H1 (cell line): ENCODE data around the gene CLN3. TPM values are rescaled to one million over a fixed set of nuclear protein-coding genes. Genes with fewer than 3 reads are reported as not detected.

ENCODE experiments used
- CTCF ChIA-PET: fragments of 300-600 bp; sonication (Branson Sonifier 250); formaldehyde crosslinking; loops from one replicate; lab custom pipeline; 2021; ENCODE audit not compliant: partially characterized antibody; lab: Charles Lee
- POLR2A ChIA-PET: fragments of 300-600 bp; sonication (Branson Sonifier 250); formaldehyde crosslinking; loops from one replicate; lab custom pipeline; 2021; ENCODE audit warnings: inconsistent platforms; ENCODE audit not compliant: partially characterized antibody; lab: Charles Lee
- DNase-seq, 2 experiments: peaks; one replicate each; pipeline versions ENCODE4 v3.0.0 to v3.0.0-alpha.2; 2010 to 2022; ENCODE audit warnings: low spot score in 2 of 2, low read depth in 1 of 2, mixed read lengths in 1 of 2
- FAIRE-seq: peaks from 2 replicates; lab custom pipeline; 2011; peaks lifted over from hg19 to GRCh38; lab: Jason Lieb, UNC
- H2AFZ ChIP-seq: 2 replicates; pipeline ENCODE4 v1.8.1; 2012; ENCODE audit warnings: low read length, inconsistent platforms
- H2AK5ac ChIP-seq: 2 replicates; pipeline ENCODE4 v1.6.1; 2013; ENCODE audit warnings: low read depth, low read length
- H2BK120ac ChIP-seq: replicated peaks from 2 replicates; pipeline ENCODE3; 2013; ENCODE audit warnings: low read depth, low read length, inconsistent platforms
- H2BK12ac ChIP-seq: 2 replicates; pipeline ENCODE4 v1.6.1; 2013; ENCODE audit warnings: low read depth, low read length
- H2BK15ac ChIP-seq: 2 replicates; pipeline ENCODE4 v1.6.1; 2013; ENCODE audit warnings: low read length
- H2BK20ac ChIP-seq: 2 replicates; pipeline ENCODE4 v1.6.1; 2013; ENCODE audit warnings: low read length
- H2BK5ac ChIP-seq: 2 replicates; pipeline ENCODE4 v1.6.1; 2013; ENCODE audit warnings: low read depth, low read length
- H3K14ac ChIP-seq: 2 replicates; pipeline ENCODE4 v1.6.1; 2013; ENCODE audit warnings: inconsistent platforms; ENCODE audit not compliant: insufficient read length
- H3K18ac ChIP-seq: 2 replicates; pipeline ENCODE4 v1.6.1; 2013; ENCODE audit warnings: low read length; ENCODE audit errors: extremely low read depth
- H3K23ac ChIP-seq: 2 replicates; pipeline ENCODE4 v1.6.1; 2013; ENCODE audit warnings: inconsistent platforms; ENCODE audit not compliant: insufficient read length
- H3K23me2 ChIP-seq: 2 replicates; pipeline ENCODE4 v1.6.1; 2013; ENCODE audit warnings: low read depth, low read length
- H3K27ac ChIP-seq: 2 replicates; pipeline ENCODE4 v1.6.1; 2011; ENCODE audit warnings: low read depth, low read length, inconsistent platforms
- H3K27me3 ChIP-seq, 4 experiments: replicated peaks in 1 of 4; 1 replicate in 1 of 4; 2 replicates in 3 of 4; pipeline versions ENCODE4 v1.6.1 to v1.8.1; 2011 to 2013; ENCODE audit warnings: low read length in 3 of 4, mild to moderate bottlenecking in 3 of 4, inconsistent platforms in 2 of 4, mixed read lengths in 2 of 4, moderate library complexity in 1 of 4; ENCODE audit not compliant: control insufficient read depth in 3 of 4, insufficient read depth in 3 of 4; ENCODE audit errors: extremely low read depth in 1 of 4
- H3K36me3 ChIP-seq, 4 experiments: 2 replicates each; pipeline versions ENCODE4 v1.6.1 to v1.8.1; 2011 to 2013; ENCODE audit warnings: mild to moderate bottlenecking in 4 of 4, low read length in 3 of 4, moderate library complexity in 2 of 4, control low read depth in 1 of 4, inconsistent platforms in 1 of 4; ENCODE audit not compliant: insufficient read depth in 4 of 4, control insufficient read depth in 2 of 4
- H3K4ac ChIP-seq: replicated peaks from 2 replicates; pipeline ENCODE3; 2013; ENCODE audit warnings: low read length, low read depth, mixed read lengths, inconsistent platforms; ENCODE audit not compliant: insufficient read length
- H3K4me1 ChIP-seq, 4 experiments: replicated peaks in 1 of 4; 1 replicate in 1 of 4; 2 replicates in 3 of 4; pipeline versions ENCODE4 v1.6.1 to v1.8.1; 2011 to 2013; ENCODE audit warnings: low read length in 3 of 4, inconsistent platforms in 2 of 4, mixed read lengths in 1 of 4; ENCODE audit not compliant: insufficient read depth in 4 of 4, control insufficient read depth in 3 of 4
- H3K4me2 ChIP-seq, 2 experiments: 2 replicates each; pipeline versions ENCODE4 v1.6.1 to v1.8.1; 2011 to 2013; ENCODE audit warnings: low read depth in 2 of 2, low read length in 2 of 2, control low read depth in 1 of 2, inconsistent platforms in 1 of 2, mild to moderate bottlenecking in 1 of 2; ENCODE audit not compliant: insufficient read depth in 1 of 2
- H3K4me3 ChIP-seq, 4 experiments: fragments of 200-600, 300-600 bp in 1 of 4; sonication (generic), shearing (Covaris generic), sonication (Bioruptor Twin) in 1 of 4; 2 replicates each; pipeline versions ENCODE4 v1.5.1 to v1.8.1; 2011 to 2016; ENCODE audit warnings: low read length in 4 of 4, low read depth in 3 of 4, control low read depth in 2 of 4, inconsistent platforms in 2 of 4, mild to moderate bottlenecking in 2 of 4, mixed read lengths in 1 of 4, moderate library complexity in 1 of 4; ENCODE audit not compliant: insufficient read depth in 2 of 4; ENCODE audit errors: extremely low read depth in 1 of 4
- H3K56ac ChIP-seq: replicated peaks from 2 replicates; pipeline ENCODE3; 2013; ENCODE audit warnings: low read depth, mild to moderate bottlenecking, mixed read lengths, low read length, inconsistent platforms; ENCODE audit not compliant: insufficient read length
- H3K79me1 ChIP-seq: 2 replicates; pipeline ENCODE4 v1.6.1; 2013; ENCODE audit warnings: low read depth, low read length, control low read depth
- H3K79me2 ChIP-seq, 2 experiments: 2 replicates each; pipeline versions ENCODE4 v1.6.1 to v1.8.1; 2012 to 2013; ENCODE audit warnings: low read length in 2 of 2, mild to moderate bottlenecking in 2 of 2, inconsistent platforms in 1 of 2; ENCODE audit not compliant: insufficient read depth in 2 of 2, control insufficient read depth in 1 of 2
- H3K9ac ChIP-seq, 4 experiments: replicated peaks in 1 of 4; 1 replicate in 1 of 4; 2 replicates in 3 of 4; pipeline versions ENCODE4 v1.6.1 to v1.8.1; 2011 to 2013; ENCODE audit warnings: low read depth in 3 of 4, low read length in 3 of 4, control low read depth in 2 of 4, mild to moderate bottlenecking in 2 of 4, moderate library complexity in 2 of 4, inconsistent platforms in 1 of 4; ENCODE audit errors: extremely low read depth in 1 of 4
- H3K9me3 ChIP-seq, 2 experiments: 2 replicates each; pipeline versions ENCODE4 v1.6.1 to v1.8.1; 2012 to 2013; ENCODE audit warnings: mild to moderate bottlenecking in 2 of 2, moderate library complexity in 2 of 2, control low read depth in 1 of 2, inconsistent platforms in 1 of 2, low read depth in 1 of 2, low read length in 1 of 2, mixed read lengths in 1 of 2; ENCODE audit not compliant: insufficient read depth in 2 of 2
- H4K20me1 ChIP-seq, 2 experiments: replicated peaks in 1 of 2; 2 replicates each; pipeline versions ENCODE3 to v1.8.1; 2011 to 2013; ENCODE audit warnings: inconsistent platforms in 2 of 2, low read length in 2 of 2, mild to moderate bottlenecking in 1 of 2; ENCODE audit not compliant: insufficient read depth in 2 of 2, control insufficient read depth in 1 of 2
- H4K5ac ChIP-seq: 2 replicates; pipeline ENCODE4 v1.6.1; 2013; ENCODE audit warnings: low read length, low read depth, mixed read lengths, inconsistent platforms; ENCODE audit not compliant: insufficient read length
- H4K8ac ChIP-seq: 2 replicates; pipeline ENCODE4 v1.8.0; 2013; ENCODE audit warnings: mild to moderate bottlenecking, moderate library complexity, low read length, inconsistent platforms; ENCODE audit not compliant: insufficient read depth; ENCODE audit errors: extremely low read depth
- H4K91ac ChIP-seq: replicated peaks from 2 replicates; pipeline ENCODE3; 2013; ENCODE audit warnings: low read length, mixed read lengths, inconsistent platforms; ENCODE audit not compliant: insufficient read length
- EGR1 ChIP-seq: IDR thresholded peaks from 2 replicates; pipeline ENCODE4 v1.6.1; 2011; ENCODE audit warnings: low read depth, low read length, borderline replicate concordance
- KDM4A ChIP-seq: IDR thresholded peaks from one replicate; pipeline ENCODE4 v1.7.1; 2012; ENCODE audit warnings: low read depth, mild to moderate bottlenecking, moderate library complexity, low read length, inconsistent platforms; ENCODE audit not compliant: severe bottlenecking
- WGBS, 2 experiments: shearing (Covaris generic) in 1 of 2; methylation state at CpG; one replicate each; pipeline versions ENCODE4 v1.1.6 to v1.1.7; 2013 to 2015; ENCODE audit warnings: low lambda C conversion rate in 2 of 2, mixed read lengths in 2 of 2, inconsistent platforms in 1 of 2, low coverage in 1 of 2, missing lambda C conversion rate in 1 of 2; ENCODE audit not compliant: insufficient replicate concordance in 2 of 2, insufficient coverage in 1 of 2, insufficient read length in 1 of 2; ENCODE audit errors: extremely low coverage in 1 of 2, missing lambda C conversion rate in 1 of 2; 5-methylcytosine and 5-hydroxymethylcytosine counted together
- polyA plus RNA-seq, 7 experiments: library from polyadenylated mRNA; depleted of rRNA in 3 of 7; stranded (reverse) in 5 of 7; unstranded in 2 of 7; fragments of >200 nt in 5 of 7; fragments of 200-250 nt in 2 of 7; gene quantifications; 1 replicate in 5 of 7; 2 replicates in 1 of 7; 4 replicates in 1 of 7; pipeline versions ENCODE4 v1.2.1 to v1.2.3, GENCODE V29; 2011 to 2013; ENCODE audit warnings: missing spikeins in 2 of 7, mixed read lengths in 2 of 7
- total RNA-seq: library from RNA; stranded (reverse); fragmentation: NEBNext Ultra II Directional; extraction: Animal tissue kit (Norgen Biotek cat#: 25700); gene quantifications from 2 replicates; pipeline ENCODE4 v1.2.1, GENCODE V29; 2021

CLN3 gene
- total and polyA plus RNA-seq, 2 of the 8 experiments (the other 6 are each of a cell fraction or from before 2014, with no cell fraction given) = 22.9 to 44.3 TPM

- no peak overlapping the region for H3K14ac ChIP-seq
- no peak overlapping the region; the same call in 1 of the 2 replicates for H2AFZ ChIP-seq
- FAIRE-seq (no peak), DNase-seq (no peak)
- no peak overlapping the region for H2BK15ac ChIP-seq
- H3K27me3 ChIP-seq = 0 out of 7 replicates have a peak, but pooled peaks cover 0 to 2% (median 0%) of the 10 kb centered on the region in 4 experiments
- ChIA-PET POLR2A (no interaction called here), CTCF (interaction anchor here (1.2 kb wide), 1 partner anchor 13 kb away, joined by 4 read pairs; no protein-coding TSS in a partner anchor)
- no peak overlapping the region for H2BK5ac ChIP-seq
- no peak overlapping the region for H3K4me3 ChIP-seq
- H3K79me1 ChIP-seq = no peaks in the 10 kb centered on the region
- H2BK20ac ChIP-seq = no peak overlapping the region
- H3K4me2 ChIP-seq = no peak overlapping the region
- 84% methylated on average over 3 of the region's 3 CpGs; no CpG with 5 or more reads in 1 of the 2 experiments for WGBS, 2 experiments
- no peaks in the 10 kb centered on the region for H3K79me2 ChIP-seq
- H3K9me3 ChIP-seq = no peaks in the 10 kb centered on the region
- H3K27ac ChIP-seq = no peak overlapping the region
- H4K8ac ChIP-seq = 0 out of 2 replicates have a peak overlapping the region, but pooled peaks have one; percentile 20
- no peak overlapping the region for H3K18ac ChIP-seq
- H3K23me2 ChIP-seq = 0 out of 2 replicates have a peak, but pooled peaks cover 2% of the 10 kb centered on the region
- H3K4me1 ChIP-seq = no peaks in the 10 kb centered on the region
- no peak overlapping the region for H2BK120ac ChIP-seq
- no peak overlapping the region for H4K91ac ChIP-seq
- H3K56ac ChIP-seq = no peak overlapping the region
- H4K5ac ChIP-seq = no peak overlapping the region
- no peaks in the 10 kb centered on the region for H4K20me1 ChIP-seq
- no peak overlapping the region for H2AK5ac ChIP-seq
- no peak overlapping the region for H2BK12ac ChIP-seq
- H3K4ac ChIP-seq = no peak overlapping the region
- no peak overlapping the region for H3K23ac ChIP-seq
- H3K9ac ChIP-seq = no peak overlapping the region
- H3K36me3 ChIP-seq = no peaks in the 10 kb centered on the region
- TF ChIP-seq EGR1 (no peak), KDM4A (no peak)
Observed at GRCh38 chr16:28511031-28511430, 19.2 kb upstream of the CLN3 start.
